AG04449 (cell line): Measurements from ENCODE around the gene ODAD3.

Experiments used
- CTCF ChIA-PET: fragments of 350-600 bp; formaldehyde crosslinking; extraction: SDS; loops from one replicate; lab custom pipeline; 2021; ENCODE audit warnings: antibody characterized with exemption; lab: Yijun Ruan, JAX
- POLR2A ChIA-PET: fragments of 400-600, 350-600 bp; formaldehyde crosslinking; extraction: SDS; loops from one replicate; lab custom pipeline; 2020; ENCODE audit warnings: antibody characterized with exemption, inconsistent platforms; lab: Yijun Ruan, JAX
- DNase-seq: peaks from one replicate; pipeline ENCODE4 v3.0.0-alpha.2; 2010; ENCODE audit warnings: low read depth, low spot score
- H3K4me3 ChIP-seq: 2 replicates; pipeline ENCODE4 v1.5.1; 2011; ENCODE audit warnings: low read depth, mild to moderate bottlenecking, control low read depth, low read length
- TF ChIP-seq, protein P1 (sequence below): IDR thresholded peaks from one replicate; pipeline ENCODE4 v1.5.1; 2011; ENCODE audit warnings: mild to moderate bottlenecking, moderate library complexity, low read length, control low read depth, inconsistent platforms; ENCODE audit not compliant: insufficient read depth; ENCODE audit errors: missing control alignments

Gene ODAD3

DNA sequence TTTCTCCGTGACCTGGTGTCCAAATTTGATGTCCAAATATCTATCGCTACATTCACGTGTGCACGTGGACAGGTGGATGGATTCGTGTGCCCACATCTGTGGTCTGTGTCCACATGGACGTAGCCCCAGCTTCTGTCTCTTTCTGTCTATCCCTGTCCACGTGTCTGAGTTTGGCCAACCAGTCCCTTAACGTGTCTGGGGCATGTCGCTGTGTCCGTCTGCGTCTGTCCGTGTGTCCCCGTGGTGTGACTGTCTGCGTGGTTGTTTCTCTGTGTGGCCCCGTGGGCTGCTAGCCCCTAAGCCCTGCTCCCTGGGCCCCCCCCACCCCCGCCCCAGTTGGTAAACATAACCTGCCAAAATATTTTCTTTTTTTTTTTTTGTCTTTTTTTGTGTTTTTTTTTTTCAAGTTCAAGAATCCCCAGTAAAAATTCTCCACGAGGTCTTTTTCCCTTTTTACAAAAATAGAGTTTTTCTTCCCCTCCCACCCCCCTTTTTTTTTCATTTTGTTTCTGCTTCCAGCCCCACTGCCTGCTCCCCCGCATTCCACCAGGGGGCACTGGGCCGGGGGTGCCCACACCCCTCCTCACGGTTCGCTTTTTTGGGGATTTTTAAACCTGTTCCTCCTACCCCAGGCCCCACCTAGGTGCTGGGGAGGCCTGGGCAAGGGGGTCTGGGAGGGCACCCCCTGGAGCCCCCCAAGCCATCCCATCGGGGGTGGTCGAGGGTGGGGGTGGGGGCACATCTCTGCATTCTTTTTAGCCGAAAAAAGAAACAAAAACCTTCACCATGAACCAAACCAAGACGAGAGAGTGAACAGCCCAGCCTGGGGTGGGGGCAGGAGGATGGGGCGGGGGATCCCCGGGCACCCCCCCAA is 18.8 kb upstream of the ODAD3 start:
- ChIA-PET POLR2A (no interaction called here), CTCF (interaction anchor here (1.8 kb wide), 1 partner anchor 10 kb away, joined by 4 read pairs; no protein-coding TSS in a partner anchor)
- DNase-seq: no peak
- TF ChIP-seq, protein P1, sequence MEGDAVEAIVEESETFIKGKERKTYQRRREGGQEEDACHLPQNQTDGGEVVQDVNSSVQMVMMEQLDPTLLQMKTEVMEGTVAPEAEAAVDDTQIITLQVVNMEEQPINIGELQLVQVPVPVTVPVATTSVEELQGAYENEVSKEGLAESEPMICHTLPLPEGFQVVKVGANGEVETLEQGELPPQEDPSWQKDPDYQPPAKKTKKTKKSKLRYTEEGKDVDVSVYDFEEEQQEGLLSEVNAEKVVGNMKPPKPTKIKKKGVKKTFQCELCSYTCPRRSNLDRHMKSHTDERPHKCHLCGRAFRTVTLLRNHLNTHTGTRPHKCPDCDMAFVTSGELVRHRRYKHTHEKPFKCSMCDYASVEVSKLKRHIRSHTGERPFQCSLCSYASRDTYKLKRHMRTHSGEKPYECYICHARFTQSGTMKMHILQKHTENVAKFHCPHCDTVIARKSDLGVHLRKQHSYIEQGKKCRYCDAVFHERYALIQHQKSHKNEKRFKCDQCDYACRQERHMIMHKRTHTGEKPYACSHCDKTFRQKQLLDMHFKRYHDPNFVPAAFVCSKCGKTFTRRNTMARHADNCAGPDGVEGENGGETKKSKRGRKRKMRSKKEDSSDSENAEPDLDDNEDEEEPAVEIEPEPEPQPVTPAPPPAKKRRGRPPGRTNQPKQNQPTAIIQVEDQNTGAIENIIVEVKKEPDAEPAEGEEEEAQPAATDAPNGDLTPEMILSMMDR: peak; percentile 43
- H3K4me3 ChIP-seq: no peak overlapping the region

DNA sequence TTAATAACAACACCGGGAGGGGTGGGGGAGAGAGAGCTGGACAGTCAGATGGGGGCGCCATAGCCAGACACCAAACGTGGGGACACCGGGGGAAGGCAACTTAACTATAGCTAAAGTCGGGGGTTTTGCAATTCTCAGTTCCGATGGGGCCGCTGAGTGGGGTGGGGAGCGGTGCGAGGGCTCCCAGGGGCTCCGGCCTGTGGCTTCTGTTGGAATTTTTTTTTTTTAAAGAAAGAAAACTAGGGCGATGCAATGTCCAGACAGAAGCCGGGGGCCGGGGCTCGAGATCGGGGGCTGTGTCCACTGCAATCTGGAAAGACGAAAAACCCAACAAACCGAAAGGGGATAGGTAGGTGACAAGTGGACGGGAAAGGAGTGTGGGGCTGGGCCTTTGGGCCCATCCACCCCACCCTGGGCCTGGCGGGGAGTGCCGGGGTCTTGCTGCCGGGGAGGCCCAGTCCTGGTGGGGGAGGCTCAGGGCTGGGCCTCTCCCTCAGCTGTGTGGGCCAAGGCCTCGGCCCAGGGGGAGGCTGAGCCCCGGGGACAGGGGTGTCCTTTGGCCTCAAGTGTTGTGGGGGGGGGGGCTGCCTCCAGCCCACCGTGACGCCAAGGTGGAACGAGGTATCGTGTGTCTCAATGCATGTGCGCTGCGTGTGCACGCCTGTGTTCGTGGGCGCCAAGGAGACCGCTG is 17.8 kb upstream of the ODAD3 start:
- TF ChIP-seq, protein P1: no peak
- CTCF ChIA-PET: interaction anchor here (1.0 to 1.8 kb wide), 6 partner anchors 9 to 160 kb away, joined by 3 to 4 read pairs (median 4); partner anchors contain the start of gene PRKCSH
- H3K4me3 ChIP-seq: no peak overlapping the region
- DNase-seq: no peak
- POLR2A ChIA-PET: no interaction called here

DNA sequence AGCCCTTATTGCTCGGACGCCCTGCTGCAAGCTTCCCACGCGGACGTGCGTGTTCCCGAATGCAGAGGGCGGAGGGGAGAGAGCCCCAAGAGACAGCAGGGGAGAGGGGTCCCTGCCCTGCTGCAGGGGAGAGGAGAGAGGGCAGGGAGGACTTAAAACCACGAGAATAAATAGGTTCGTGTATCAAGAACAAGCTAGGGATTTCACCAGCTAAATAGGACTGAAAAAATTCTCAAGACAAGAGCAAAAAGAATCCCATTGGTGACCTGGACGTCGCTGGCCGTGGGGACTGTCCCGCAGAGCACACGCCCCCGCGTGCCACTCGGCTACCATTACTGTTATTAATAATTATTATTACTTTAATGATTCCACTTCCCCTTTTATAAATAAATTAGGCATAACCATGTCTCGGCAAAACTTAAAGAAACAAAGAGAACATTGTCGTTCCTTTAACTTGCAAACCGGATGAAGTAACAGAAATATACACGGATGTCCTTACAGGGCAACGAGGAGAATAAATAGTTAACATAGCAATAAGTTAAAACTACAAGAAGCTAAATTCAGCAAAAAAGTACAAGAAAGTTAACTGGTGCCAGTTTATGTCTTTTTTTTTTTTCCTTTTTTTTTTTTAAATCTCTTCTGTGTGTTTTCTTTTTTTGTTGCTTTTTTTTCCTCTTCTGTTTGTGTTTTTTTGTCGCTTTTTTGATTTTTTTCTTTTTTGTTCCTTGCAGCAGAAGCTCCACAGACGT is 17.1 kb upstream of the ODAD3 start:
- POLR2A ChIA-PET: no interaction called here
- CTCF ChIA-PET: interaction anchor here (1.0 to 1.8 kb wide), 6 partner anchors 9 to 159 kb away, joined by 3 to 4 read pairs (median 4); partner anchors contain the start of gene PRKCSH
- H3K4me3 ChIP-seq: no peak overlapping the region
- TF ChIP-seq, protein P1: no peak
- DNase-seq: no peak

DNA sequence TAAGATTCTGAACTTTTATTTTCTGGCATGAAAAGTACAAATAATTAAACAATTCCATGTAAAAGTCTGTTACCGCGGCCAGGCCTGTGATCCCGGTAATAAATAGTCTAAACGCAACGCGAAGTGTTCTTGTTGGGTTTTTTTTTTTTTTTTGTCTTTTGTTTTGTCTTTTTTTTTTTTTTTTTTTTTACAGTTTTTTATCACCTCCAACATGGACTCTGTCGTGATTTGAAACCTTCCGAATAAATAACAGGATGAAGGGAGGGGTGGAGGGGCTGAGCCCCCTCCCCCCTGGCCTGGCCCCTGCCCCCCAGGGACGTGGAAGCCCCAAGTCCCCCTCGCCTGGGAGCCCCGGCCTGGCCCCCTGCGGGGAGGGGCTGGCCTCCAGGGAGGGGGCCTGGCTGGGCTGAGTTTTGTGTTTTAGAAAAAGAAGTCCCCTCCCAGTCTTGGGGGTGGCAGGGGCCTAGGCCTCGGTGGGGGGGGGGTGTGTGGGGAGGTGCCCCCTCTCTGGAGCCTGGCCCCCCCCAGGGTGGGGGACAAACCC is 16.5 kb upstream of the ODAD3 start:
- H3K4me3 ChIP-seq: no peak overlapping the region
- DNase-seq: no peak
- TF ChIP-seq, protein P1: no peak
- ChIA-PET CTCF (no interaction called here), POLR2A (no interaction called here)

DNA sequence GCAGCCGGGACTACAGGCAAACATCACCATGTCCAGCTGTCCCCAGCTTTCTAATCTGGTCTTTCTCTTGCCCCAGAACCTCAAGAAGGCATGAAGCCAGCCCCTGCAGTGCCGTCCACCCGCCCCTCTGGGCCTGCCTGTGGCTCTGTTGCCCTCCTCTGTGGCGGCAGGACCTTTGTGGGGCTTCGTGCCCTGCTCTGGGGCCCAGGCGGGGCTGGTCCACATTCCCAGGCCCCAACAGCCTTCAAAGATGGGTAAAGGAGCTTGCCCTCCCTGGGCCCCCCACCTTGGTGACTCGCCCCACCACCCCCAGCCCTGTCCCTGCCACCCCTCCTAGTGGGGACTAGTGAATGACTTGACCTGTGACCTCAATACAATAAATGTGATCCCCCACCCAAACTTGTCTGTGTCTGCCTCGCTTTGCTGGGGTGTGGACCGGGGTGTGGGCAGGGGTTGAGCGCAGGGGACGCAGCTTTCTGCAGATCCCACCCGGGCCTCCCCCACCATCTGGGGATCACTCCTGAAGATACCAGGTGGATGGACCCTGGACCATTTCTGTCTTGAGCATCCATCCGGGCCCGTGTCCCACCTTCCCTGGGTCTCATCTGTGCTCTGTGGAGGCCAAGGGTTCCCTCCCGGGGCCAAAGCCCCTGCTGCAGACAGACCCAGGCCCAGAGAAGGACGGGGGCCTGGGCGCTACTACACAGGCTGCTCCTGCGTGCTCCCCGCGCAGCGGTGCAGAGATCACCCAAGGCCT is 15.8 kb upstream of the ODAD3 start:
- no peak overlapping the region for H3K4me3 ChIP-seq
- POLR2A ChIA-PET: no interaction called here
- CTCF ChIA-PET: interaction anchor here (1.4 kb wide), 1 partner anchor 32 kb away, joined by 3 read pairs; no protein-coding TSS in a partner anchor
- TF ChIP-seq, protein P1: no peak
- no peak for DNase-seq
